Esophagus squamous epithelium (tissue), 4 donors: ENCODE results near the gene SLC25A34.

Source experiments
- POLR2A ChIP-seq, 4 donors: fragments of 450-650 bp; IDR thresholded peaks; one replicate each; pipeline ENCODE4 v1.6.1; 2017; ENCODE audit warnings: antibody characterized with exemption in 4 of 4, mild to moderate bottlenecking in 4 of 4, moderate library complexity in 3 of 4
- TF ChIP-seq, protein P1 (sequence below), 6 experiments: fragments of 450-650 bp in 4 of 6; fragments of 200-600 bp in 2 of 6; sonication (generic) in 2 of 6; IDR thresholded peaks; one replicate each; pipeline ENCODE4 v1.5.1; 2016 to 2019; ENCODE audit warnings: antibody characterized with exemption in 6 of 6, mild to moderate bottlenecking in 4 of 6, moderate library complexity in 4 of 6

DNA sequence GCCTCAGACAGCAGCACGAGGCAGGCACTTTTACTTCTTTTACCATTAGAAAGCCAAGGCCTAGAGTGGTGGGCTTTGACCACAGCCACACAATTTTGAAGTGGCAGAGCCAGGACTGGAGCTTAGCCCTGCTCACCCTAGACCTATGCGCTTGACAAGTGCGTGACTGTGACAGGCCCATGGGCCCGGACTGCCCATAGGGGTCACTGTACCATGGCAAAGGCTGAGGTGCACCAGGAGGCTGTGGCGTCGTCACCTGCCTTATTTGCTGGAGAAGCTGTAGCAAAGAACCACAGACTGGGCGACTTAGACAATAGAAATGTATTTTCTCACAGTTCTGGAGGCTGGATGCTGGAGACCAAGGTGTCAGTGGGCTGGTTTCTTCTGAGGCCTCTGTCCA lies 3.7 kb downstream of the SLC25A34 start:
- TF ChIP-seq, protein P1, sequence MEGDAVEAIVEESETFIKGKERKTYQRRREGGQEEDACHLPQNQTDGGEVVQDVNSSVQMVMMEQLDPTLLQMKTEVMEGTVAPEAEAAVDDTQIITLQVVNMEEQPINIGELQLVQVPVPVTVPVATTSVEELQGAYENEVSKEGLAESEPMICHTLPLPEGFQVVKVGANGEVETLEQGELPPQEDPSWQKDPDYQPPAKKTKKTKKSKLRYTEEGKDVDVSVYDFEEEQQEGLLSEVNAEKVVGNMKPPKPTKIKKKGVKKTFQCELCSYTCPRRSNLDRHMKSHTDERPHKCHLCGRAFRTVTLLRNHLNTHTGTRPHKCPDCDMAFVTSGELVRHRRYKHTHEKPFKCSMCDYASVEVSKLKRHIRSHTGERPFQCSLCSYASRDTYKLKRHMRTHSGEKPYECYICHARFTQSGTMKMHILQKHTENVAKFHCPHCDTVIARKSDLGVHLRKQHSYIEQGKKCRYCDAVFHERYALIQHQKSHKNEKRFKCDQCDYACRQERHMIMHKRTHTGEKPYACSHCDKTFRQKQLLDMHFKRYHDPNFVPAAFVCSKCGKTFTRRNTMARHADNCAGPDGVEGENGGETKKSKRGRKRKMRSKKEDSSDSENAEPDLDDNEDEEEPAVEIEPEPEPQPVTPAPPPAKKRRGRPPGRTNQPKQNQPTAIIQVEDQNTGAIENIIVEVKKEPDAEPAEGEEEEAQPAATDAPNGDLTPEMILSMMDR (IDR thresholded peaks at IDR 0.05), result peak in 1 of 6 experiments; percentile 6
- no peak for TF ChIP-seq POLR2A (IDR thresholded peaks at IDR 0.05)
